IPS-18c (cell line): ENCODE measurements around the gene PROK1.
"Not testable (repeated sequence)": the region's sequence is repeated elsewhere in the genome, so short reads cannot be mapped to it uniquely, and the experiment has no call there.

ENCODE experiments used
- H3K4me3 ChIP-seq: 2 replicates; pipeline ENCODE4 v1.7.0; 2013; ENCODE audit warnings: low read depth, mild to moderate bottlenecking, low read length, moderate library complexity; ENCODE audit not compliant: insufficient read depth
- H3K9me3 ChIP-seq: one replicate; pipeline ENCODE4 v1.6.1; 2013; ENCODE audit warnings: mild to moderate bottlenecking, low read length, moderate library complexity; ENCODE audit not compliant: control insufficient read depth, insufficient read depth

PROK1 gene, protein sequence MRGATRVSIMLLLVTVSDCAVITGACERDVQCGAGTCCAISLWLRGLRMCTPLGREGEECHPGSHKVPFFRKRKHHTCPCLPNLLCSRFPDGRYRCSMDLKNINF

DNA sequence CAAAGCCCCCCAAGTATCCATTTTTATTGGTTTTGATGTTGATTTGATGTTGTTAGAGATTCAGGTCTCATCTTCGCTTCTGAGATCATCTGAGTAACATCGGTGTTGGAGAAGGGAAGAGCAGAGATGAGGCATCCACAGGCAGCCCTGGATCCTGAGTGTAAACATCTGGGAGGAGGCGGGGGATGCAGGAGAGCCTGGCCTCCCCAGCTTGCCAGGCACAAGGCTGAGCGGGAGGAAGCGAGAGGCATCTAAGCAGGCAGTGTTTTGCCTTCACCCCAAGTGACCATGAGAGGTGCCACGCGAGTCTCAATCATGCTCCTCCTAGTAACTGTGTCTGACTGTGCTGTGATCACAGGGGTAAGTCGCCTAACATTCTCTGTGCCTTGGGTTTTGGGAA, at the start of gene PROK1:
Gene PROK1 (plus strand): TSS at position 221 of the 400 bp plus-strand sequence. CDS start 68 bp downstream, at position 289.
- Histone ChIP-seq H3K9me3 (no peaks in the 10 kb centered on the region), H3K4me3 (no peak within 1 kb of the TSS)

DNA sequence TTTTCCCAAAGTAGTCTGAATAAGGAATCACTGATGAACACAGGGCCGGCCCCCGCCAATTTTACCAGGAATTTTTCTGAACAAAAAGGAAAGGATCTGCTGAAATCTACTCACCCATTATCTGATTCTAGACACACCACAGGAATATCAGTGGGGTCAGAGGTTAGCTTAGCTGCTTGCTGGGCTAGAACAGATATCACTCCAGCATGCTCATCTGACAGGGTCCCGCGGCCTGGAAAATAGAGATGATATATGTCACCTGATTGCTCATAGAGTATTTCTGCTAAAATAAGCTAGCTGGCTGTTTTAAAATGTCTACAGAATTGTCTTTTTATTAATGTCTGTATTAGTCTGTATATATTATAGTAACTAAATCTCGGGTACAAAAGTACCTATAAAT, 47.1 kb upstream of the PROK1 start:
- no peak overlapping the region for H3K4me3 ChIP-seq
- H3K9me3 ChIP-seq, result peaks cover 2% of the 10 kb centered on the region

DNA sequence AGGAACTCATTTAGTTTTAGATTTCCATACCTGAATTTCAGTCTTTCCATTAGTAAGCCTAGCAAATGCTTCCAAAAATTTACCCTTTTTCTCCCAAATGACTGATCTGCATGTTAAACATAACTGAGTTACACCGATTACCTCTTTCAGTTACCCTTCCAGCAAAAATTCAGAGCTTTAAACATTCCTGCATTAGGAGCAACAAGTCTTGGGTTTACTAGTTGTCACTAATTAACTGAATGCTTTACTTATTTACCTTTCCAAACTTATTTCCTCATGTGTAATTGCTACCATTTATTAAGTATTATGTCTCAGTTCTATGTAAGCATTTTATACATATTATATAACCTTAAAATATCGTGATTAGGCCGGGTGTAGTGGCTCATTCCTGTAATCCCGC, 46.5 kb upstream of the PROK1 start:
- peaks cover 2% of the 10 kb centered on the region for H3K9me3 ChIP-seq
- no peak overlapping the region for H3K4me3 ChIP-seq

DNA sequence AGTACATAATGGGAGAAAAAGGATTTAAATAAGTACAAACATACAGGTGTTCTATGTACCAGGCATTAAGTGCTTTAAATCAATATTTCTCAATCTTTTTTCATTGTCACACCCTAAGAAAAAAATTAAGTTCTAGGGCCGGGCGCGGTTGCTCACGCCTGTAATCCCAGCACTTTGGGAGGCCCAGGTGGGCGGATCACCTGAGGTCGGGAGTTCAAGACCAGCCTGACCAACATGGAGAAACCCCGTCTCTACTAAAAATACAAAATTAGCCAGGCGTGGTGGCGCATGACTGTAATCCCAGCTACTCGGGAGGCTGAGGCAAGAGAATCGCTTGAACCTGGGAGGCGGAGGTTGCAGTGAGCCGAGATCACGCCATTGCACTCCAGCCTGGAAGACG, 44.5 kb upstream of the PROK1 start:
- H3K4me3 ChIP-seq, result peak overlapping the region; percentile 79
- not testable (repeated sequence) for H3K9me3 ChIP-seq

DNA sequence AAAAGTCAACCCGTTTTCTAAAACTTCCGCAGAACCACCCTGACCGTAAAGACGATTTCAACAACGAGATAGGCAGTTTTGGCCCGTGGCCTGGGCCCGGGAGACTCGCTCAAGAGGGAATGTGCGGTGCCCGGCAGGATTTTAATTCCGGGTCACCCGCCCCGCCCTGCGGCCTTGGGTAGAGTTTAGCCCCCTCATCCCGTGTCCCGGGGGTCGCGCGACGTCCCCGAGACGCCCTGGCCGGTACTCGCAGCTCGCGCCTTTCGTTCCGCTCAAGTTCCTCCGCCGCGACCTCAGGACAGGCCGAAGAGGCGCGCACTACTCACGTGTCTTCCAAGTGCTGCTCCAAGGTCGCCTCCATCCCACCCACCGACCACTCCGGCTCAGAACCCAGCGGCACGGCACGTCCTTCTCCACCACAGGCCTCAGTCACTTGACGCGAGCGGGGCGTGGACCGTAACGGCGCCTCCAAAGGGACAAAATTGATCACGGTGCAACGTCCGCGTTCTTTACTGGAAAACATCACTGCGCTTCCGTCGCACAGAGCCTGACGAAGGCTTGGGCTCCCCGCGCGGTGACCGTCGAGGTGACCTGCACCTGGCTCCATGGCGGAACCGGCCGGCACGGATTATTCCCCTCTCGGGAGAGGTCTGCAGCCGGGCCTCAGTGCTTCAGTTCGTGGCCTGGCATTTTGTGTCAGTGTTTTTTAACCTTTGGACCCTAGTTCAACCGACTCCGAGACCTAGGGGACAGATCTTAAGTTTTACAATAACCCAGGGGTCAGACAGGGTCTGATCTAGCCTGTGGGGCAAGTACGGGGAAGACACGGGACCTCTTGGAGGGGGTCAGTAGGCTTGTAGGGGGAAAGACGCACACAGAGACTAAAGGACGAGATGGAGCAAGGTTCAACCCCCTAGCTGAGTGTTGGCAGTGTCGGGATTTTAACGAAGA, 43.4 kb upstream of the PROK1 start, which contains the start of gene LAMTOR5:
Gene LAMTOR5 (minus strand): TSS at position 435 of the 951 bp plus-strand sequence. CDS start 74 bp downstream, at position 361.
- H3K4me3 ChIP-seq, result peak within 1 kb of the TSS; percentile 79
- H3K9me3 ChIP-seq, result no peaks in the 10 kb centered on the region

DNA sequence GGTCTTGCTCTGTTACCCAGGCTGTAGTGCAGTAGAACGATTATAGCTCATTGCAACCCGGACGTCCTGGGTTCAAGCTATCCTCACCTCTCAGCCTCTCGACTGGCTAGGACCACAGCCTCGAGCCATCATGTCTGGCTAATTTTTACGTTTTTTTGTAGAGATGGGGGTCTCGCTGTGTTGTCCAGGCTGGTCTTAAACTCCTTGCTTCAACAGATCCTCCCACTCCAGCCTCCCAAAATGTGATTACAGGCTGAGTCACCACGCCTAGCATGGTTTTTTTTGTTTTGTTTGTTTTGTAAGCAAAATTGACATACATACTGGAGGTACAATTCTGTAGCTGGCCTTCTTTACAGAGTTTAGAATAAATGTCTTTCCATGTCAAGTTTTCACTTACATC, 42.5 kb upstream of the PROK1 start:
- Histone ChIP-seq H3K4me3 (0 out of 2 replicates have a peak overlapping the region, but pooled peaks have one; percentile 79), H3K9me3 (no peaks in the 10 kb centered on the region)

DNA sequence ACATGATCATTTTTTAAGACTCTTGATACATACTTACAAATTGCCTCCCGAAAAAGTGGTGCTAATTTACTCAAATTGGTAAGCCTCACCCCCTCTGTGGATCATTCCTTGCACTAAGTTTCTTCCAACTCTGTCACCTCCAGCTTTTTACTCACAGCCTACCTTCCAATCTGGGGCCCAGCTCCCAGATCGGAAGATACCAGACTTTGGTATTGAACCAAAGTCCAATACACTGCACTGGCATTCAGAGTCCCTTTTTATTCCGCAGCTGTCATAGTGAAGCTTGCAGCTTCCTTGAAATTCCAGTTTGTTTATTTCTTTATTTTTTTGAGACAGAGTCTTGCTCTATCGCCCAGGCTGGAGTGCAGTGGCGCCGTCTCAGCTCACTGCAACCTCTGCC, 41.6 kb upstream of the PROK1 start:
- Histone ChIP-seq H3K9me3 (no peaks in the 10 kb centered on the region), H3K4me3 (no peak overlapping the region)

DNA sequence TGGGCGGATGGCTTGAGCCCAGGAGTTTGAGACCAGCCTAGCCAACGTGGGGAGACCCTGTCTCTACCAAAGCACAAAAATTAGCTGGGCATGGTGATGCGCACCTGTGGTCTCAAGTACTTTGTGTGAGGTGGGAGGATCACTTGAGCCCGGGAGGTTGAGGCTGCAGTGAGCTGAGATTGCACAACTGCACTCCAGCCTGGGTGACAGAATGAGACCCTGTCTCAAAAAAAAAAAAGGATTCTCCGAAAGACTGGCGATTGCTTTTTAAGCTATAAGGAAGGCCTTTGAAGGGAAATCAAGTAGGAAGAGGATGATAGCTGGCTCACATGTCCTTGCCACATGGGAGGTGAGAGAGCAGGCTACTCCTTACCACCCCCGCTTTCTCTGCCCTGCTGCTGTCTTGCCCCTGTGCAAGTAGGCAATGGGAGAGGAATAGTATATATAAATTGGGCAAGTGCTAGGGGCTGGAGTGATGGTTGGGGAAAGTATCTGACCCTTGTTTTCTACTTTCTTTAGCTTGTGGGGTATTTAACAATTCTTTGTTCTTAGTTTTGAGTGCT, 39.7 kb upstream of the PROK1 start:
- no peaks in the 10 kb centered on the region for H3K9me3 ChIP-seq
- H3K4me3 ChIP-seq, result no peak overlapping the region

DNA sequence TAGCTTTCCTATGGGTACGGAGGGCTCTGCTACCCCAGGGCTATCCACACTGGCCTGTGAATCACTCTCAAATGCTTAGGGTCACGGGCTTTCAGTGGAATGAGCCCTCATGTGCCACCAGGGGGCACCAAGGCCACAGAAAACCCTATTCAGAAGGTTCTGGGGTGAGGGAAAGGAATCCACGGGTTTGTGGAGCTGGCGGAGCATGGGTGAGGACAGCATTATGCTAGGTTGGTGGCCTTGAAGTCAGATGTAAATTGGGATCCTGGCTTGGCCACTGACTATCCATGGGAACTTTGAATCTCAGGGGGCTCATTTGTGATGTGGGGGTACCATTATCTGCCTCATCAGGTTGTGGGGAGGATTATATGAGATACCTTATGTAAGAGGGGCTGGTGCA, 38.4 kb upstream of the PROK1 start:
- Histone ChIP-seq H3K9me3 (no peaks in the 10 kb centered on the region), H3K4me3 (no peak overlapping the region)

DNA sequence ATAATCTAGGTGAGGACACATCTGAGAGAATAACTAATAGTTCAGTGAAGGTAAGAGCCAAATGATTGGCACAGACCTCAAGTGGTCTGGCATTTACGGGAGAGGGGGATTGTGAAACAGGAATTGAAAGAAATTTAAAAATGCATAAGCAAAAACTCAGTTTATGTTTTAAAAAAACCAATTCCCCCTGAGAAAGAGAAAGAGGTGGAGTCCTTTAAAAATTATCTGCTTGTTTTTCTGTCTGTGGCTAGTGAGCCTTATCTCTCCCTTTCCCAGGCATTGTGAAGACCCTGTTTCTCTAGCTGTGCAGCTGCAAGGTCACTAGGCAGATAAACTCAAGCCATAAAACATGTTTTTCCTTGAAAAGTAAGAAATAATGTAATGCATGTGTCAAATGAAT, 37.9 kb upstream of the PROK1 start:
- not testable (repeated sequence) for H3K9me3 ChIP-seq, H3K4me3 ChIP-seq

DNA sequence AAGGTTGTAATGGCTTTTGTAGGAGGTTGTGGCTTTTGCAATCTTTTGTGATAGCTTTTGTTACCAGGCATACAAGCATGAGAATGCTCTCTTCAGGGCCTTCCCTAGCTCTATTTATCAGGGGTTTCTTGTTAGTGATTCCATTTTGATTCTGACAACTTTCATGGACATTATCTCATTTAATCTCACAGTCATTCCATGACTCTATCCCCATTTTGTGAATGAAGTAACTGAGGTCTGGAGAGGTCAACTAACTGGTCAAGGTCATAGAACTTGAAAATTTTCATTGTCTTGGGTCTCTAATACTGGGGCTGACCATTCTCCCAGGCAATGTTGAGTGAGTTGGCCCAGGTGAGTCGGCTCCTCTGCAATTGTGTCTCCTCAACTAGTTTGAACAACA, 32.2 kb upstream of the PROK1 start:
- H3K4me3 ChIP-seq, result no peak overlapping the region
- H3K9me3 ChIP-seq, result peaks cover 3% of the 10 kb centered on the region

DNA sequence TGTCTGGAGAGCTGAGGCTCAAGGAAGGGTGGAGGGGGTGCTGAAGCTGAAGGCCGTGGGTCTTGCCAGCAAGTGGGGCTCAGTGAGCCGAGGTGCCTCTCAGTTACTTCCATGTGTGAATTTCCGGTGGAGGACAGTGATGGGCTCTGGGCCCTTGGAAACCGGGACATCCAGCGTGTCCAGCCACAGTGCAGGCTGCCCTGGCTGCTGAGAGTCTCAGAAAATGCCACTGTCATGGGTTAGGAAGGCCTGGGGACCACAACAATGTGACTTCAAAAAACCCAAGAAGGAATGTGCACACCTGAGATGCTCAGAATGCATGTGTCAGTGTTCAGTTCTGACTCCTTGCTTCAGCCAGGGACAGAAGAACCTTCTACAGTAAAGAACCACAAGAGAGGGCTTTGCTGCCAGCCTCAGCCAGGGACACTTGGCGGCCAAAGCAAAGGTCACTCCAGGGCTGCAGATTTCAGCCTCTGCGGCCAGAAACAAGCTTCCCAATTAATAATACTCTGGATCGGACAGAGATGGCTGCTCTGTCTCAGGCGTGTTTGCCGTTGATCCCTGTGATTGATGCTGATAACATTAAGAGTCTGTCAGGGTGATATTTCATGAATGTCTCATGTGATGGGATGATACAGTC, 30.8 kb upstream of the PROK1 start:
- Histone ChIP-seq H3K9me3 (peaks cover 3% of the 10 kb centered on the region), H3K4me3 (no peak overlapping the region)

DNA sequence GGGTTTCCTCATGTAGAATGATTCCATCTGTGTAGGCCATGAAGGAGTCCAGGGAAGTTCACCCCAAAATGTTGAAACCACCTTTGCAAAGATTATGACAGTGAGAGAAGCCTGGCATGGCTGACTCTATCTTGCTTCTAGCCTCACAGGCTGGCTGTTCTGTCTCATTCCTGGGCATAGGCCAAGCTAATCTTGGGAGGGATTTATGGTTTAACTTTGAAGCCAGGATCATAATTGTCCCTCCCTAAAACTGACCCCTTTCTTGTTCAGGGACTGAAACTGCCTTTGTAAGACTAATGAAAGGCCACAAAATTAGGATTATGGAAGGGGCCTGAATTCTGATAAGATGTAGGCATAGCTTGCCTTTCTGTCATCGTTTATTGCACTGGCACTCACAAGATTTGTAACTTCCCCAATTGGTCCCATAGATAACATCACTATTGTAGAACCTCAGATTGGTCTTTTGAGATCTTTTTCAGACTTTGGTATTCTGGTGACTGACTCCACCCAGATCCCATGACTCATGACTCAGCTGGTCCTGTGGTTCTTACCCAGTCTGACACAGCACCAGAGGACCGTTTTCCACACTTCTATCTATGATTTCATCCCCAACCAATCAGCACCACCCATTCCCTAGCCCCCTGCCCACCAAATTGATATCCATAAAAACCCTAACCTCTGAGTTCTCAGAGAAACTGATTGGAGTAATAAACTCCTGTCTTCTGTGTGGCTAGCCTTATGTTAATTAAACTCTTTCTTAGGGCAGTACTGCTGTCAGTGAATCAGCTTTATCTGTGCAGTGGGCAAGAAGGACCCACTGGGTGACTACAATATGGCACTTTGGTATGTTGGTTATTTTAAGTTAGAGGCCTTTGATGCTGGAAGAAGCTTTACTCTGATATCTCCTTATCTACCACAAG, 29.8 kb upstream of the PROK1 start:
- Histone ChIP-seq H3K9me3 (peaks cover 3% of the 10 kb centered on the region), H3K4me3 (no peak overlapping the region)

DNA sequence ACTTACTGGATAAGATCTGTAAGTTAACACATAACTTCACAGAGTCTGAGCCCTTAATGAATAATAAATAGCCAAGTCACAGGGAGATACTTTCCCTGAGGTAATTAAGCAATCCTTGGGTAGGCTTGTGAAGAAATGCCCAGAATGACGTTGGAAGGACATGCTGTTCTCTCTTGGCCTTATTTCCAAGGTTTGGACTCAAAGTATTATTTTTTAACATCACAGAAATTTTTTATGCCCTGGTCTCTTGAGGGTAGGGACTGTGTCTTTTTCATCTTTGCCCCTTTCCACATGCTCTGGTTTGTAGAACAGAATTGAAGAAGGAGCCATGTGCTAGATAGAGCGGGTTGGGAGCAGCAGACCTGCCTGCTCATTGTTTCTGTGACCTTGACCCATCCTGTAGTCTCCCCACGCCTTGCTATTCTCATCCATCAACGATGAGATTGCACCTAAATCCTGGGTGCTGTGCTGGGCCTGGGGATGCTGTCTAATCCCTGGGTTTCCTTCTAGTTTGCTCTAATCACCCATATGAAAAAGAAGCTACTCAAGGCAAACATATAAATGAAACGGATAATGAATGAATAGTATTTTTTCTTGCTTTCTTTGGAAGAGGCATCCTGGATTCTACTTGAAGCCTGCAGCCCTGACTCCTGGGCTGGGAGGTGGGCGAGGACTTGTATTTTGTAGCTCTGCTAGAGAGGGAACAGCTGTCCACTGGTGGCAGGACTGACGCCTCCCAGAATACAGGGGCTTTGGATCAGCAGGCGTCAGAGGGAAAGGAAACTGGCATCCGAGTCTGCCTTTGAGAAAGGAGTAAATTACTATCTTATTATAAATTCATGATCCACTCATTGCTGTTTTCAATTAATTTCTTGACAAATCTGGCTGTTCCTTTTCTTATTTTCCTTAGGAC, 26.0 kb upstream of the PROK1 start:
- peaks cover 3% of the 10 kb centered on the region for H3K9me3 ChIP-seq
- H3K4me3 ChIP-seq, result no peak overlapping the region

DNA sequence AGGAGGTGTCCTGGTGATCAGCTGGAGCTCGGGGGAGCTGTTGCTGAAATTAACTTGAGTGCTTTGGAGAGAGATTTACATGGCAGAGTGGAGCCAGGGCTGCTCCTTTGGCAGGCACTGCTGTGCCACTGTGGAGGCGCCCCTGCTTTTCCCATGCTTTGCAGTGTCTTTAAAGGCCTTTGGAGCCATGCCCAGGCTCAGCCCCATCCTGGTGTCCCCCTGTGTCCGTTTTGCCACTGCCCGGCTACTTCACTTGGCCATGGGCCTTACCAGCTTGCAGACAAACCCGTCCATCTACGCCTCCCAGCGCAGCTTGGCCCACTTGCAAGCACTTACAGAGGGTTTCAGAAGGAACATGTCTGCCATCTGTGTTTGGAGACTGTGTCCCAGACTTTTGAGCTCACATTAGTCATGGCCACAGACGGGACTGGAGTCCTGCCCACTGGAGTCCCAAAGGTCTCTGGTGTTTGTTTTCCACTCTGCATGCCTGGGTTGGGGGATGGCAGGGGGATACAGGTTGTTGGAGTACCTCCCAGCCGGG, 25.3 kb upstream of the PROK1 start:
- Histone ChIP-seq H3K9me3 (peaks cover 3% of the 10 kb centered on the region), H3K4me3 (no peak overlapping the region)

DNA sequence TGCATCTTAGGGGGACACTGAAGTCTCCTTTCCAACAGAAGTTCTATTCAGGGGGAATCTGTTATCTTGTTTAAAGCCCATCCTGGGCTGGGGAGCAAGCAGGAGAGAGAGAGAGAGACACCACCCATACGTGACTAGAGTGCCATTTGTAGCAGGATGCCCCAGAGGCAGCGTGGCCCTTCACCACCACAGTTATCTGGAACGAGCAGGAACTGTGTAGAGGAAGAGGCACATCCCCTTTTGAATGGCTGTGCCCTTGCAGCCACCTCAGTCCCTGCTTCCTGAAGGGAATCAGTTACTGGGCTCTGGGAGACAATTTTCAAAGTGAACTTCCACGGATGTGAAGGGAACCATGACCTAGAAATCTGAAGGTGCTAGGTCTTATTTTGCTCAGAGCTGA, 24.1 kb upstream of the PROK1 start:
- H3K4me3 ChIP-seq, result no peak overlapping the region
- no peaks in the 10 kb centered on the region for H3K9me3 ChIP-seq
